ENCODE results near the gene HIVEP3.

- TF ChIP-seq CREB1 (IDR thresholded peaks at IDR 0.05; ENCODE audit: low read depth) (no peak), ZBTB7A (IDR thresholded peaks at IDR 0.05; ENCODE audit: low read depth) (no peak)
Observed at GRCh38 chr1:41639332-41639936, 279.3 kb downstream of the HIVEP3 start.
